ENCODE measurements around the gene RPTOR.
"Not testable (repeated sequence)": the region's sequence is repeated elsewhere in the genome, so short reads cannot be mapped to it uniquely, and the experiment has no call there.

The RPTOR gene

DNA sequence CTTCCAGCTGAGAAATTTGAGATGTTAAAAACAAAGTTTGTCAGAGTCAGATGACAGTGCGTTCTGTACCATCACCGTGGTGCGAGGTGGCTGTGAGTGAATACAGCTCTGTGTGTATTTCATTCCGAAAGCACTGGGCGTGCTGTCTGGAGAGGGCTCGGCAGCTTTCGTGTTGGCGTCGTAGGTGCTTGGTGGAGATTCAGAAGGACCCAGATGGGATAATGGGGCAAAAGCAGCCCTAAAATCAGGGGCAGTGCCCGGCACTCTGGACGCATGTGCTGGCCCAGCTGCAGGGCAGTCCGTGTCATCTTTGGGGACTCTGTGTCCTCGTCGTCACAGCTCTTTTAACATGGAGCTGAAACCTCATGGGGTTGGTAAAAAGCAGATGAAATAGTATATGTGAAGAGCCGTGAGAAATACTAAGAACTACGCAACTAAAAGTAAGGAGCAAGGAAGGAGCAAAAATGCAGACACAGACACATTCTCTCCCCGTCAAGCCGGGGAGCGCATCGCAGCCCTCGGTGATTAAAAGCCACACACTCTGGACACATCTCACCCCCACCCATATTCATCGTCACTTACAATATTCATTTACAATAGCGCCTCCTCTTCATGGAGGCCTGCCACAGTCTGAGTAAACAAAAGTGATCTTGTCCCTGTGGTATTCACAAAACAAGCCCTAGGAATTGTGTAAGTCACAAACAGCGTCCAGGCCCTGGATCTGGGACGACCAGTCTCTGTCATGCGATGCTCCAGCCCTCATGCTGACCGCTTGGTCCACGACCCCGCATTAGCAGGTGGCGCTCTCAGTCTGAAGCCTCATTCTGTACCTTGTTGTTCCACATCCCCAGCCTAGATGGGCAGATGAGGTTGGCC, 206.7 kb downstream of the RPTOR start:
- DNase-seq, result no peak

DNA sequence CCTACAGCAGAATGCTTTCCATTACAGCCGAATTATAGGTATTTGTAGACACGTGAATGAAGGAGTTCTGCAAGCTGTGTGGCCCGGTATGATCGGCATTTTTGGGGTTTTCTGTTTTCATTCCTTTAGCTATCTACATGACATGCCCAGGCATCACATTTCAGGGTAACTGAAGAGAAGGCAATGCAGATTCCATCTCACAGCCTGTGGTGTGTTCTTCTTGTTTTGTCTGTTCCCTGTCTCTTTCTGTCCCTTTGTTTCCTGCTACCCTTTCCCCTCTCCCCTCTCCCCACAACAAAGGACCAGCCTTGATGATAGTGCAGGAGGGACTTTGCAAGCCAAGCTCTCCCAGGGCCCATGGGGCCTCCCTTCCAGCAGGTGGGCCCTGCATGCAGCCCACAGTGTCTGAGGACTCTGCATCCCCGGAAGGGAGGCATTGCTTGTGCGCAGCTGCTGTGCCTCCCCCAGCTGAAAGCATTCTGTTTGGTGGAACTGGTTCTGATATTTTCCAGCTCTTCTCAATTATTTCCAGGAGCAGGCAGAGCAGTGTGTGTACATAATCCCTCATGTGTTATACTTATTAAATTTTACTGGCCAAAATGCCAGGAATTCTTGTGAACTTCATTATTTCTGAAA, 207.4 kb downstream of the RPTOR start:
- no peak for DNase-seq

DNA sequence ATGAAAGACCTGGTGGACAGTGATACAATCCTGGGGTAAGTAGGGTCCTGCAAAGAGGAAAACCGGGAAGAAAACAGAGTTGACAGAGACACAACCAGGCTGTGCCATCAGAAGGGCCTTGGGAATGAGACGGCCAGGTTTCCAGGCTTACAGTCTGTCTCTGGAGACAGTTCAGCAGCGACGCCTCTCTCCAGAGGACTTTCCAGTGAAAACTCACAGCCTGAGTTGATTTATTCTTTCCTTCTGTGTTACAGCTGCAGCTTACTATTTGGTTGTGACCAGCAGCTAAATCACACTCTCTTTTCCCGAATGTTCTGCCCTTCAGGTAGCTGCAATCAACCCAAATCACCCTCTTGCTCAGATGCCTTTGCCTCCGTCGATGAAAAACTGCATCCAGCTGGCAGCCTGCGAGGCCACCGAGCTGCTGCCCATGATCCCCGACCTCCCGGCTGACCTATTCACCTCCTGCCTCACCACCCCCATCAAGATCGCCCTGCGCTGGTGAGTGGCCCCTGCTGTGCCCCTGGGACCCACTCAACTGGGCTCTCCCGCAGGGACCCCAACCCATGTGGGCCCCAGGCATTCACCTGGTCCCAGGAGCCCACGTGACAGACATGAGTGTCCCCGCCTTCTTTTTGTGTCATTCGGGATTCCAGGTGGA, 209.2 kb downstream of the RPTOR start:
- DNase-seq, result no peak

GRCh38 chr17:80754846-80755245, 210.2 kb downstream of the RPTOR start:
- DNase-seq, result no peak

DNA sequence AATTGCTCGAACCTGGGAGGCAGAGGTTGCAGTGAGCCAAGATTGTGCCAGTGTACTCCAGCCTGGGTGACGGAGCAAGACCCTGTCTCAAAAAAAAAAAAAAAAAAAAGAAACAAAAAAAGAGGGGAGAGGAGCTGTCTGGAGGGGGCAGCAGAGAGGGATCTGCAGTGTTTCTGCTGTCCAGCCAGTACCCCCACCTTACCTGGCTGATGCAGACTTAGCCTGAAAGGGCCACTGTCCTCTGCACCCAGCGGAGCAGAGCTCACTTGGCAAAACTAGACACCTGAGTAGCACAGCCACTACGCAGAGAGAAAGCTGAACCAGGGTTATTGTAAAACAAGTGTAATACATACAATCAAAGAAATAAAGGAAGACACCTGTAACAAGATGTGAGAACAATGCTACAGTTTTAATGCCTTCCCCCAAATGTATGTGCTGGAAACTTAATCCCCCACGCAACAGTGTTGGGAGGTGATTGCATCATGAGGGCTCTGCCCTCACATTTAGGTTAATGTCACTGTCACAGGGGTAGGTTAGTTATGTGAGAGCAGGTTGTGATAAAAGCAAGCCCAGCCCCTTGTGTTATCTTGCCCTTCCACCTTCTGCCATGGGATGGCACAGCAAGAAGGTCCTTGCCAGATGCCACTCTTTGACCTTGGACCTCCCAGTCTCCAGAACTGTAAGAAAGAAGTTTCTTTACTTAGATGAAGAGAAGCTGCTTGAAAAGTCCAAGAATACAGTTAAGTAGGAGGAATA, 211.2 kb downstream of the RPTOR start:
- no peak for DNase-seq

DNA sequence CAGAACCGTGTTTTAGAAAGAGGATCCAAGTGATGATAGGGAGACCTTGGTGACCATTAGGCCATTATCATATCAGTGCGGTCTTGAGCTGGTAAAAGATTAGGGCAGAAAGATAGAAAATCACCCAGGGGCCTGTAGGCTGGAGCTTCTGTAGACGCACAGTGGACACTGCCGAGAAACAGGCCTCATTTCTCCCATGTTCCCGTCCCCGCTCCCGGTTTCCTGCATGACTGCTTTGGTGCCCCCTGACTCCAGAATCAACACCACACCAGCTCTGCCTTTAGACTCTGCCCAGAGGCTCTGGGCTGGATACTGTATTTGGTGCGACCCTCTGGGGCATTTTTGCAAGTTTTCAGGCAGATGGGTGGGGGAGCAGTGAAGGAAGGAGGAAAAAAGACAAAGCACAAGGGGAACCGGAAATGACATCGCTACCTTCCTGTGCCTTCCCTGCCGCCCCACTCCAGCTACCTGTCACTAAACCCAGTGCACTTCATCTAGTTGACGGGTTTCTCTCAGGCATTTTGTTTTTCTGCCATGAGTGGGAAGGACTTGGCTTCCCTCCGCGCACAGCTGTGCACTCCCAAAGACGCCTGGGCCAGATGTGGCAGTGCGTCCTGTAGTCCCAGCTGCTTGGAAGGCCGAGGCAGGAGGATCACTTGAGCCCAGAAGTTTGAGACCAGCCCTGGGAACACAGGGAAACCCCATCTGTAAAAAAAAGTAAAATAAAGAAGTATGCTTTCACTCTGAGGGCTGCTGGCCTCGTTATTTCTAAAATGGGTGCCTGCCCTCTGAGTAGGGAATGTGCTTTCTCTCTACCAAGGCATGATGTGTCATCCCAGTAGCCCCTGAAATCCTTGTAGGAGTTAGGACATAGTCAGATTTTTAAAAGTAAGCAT, 214.1 kb downstream of the RPTOR start:
- peak; percentile 49 for DNase-seq

- DNase-seq, result peak; percentile 49
These were observed 214.7 kb downstream of the RPTOR start for GRCh38 chr17:80759377-80759673.

DNA sequence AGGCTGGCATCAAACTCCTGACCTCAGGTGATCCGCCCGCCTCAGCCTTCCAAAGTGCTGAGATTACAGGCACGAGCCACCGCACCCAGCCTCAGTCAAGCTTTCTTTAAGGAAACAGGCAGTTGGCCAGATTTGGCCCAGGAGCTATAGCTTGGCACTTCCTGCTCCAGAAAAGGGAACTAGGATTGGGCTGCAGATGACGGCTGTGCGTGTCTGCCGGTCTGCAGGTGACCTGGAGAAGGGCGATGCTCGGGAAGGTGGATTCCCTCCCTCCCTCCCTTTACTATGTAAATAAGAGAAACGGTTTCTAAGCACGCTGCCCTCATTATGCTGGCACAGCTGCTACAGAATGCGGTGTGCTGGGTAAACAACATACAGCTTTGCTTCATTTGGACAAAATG, 215.9 kb downstream of the RPTOR start:
- no peak for DNase-seq

DNA sequence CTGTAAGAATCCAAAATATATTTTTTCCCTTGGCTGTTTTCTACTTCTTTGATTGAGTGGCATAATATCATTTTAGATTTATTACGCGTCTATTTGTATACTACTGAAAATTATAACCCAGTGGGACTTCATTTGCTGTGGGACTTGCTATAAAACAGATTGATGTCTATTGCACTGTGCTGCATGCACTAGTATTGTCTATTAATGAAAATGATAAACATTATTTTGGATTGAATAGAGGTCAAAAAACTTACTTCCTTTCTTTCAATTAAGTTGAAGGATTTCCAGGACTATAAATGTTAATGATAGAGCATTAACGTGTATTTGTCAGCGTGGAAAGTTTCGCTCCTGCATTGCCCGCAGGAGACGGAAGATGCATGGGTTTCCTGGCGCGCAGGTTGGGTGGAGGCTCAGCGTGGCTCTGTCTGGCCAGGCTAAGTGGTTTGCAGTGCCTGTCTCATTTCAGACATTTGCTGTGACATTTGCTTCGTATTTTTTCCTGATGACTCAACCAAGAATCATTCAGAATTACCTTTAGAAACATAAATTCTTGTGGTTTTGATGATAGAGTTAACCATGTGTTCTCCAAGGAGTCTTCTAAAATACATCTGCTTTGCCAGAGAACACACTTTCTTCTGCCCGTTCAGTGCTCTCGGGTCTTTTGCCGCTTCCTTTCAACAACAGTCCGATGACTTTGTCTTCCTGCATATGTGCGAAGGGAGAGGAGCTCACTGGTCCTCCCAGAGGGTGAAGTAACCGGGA, 216.7 kb downstream of the RPTOR start:
- peak; percentile 83 for DNase-seq

DNA sequence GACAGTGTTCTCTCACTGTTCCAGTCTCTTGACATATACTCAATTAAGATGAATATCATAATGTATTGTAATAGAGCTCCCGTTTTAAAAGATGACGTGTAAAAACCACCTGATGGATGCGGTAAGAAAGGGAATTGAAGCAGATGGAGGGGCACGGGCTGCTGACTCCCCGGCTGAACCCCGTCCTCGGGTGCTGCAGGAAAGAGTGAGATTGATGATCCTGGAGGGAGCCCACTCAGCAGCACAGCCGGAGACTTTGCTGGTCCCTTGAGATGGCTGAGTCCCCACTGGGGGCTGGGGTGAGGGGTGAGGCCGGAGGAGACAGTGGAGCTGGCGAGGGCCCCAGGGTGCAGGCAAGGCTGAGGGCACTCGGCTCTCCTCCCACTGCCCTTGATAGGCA, 217.4 kb downstream of the RPTOR start:
- no peak for DNase-seq

DNA sequence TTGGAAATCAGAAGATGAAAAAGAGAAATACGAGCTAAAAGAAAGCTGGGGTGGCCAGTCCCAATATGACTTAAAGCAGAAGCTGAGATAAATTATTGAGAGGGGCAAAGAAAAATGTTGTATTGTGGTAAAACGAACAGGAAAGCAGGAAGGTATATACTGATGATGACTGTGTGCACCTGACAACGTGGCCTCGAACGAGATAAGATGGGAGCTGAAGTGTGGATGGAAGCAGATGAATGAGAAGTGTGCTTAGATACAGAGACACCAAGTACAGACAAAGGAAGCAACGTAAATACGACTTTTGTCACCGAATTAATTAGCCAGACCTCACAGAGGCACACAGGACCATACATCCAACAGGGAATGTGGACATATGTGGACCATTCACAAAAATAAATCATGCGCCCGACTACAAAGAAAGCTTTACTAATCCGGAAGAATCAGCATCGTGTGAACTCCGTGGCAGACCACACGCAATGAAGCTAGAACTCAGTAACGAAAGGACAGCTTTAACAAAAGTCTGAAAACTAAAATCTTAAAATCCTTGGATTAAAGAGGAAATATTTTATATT, 218.7 kb downstream of the RPTOR start:
- no peak for DNase-seq

GRCh38 chr17:80764627-80765145, 220.0 kb downstream of the RPTOR start:
- not testable (repeated sequence) for DNase-seq

DNA sequence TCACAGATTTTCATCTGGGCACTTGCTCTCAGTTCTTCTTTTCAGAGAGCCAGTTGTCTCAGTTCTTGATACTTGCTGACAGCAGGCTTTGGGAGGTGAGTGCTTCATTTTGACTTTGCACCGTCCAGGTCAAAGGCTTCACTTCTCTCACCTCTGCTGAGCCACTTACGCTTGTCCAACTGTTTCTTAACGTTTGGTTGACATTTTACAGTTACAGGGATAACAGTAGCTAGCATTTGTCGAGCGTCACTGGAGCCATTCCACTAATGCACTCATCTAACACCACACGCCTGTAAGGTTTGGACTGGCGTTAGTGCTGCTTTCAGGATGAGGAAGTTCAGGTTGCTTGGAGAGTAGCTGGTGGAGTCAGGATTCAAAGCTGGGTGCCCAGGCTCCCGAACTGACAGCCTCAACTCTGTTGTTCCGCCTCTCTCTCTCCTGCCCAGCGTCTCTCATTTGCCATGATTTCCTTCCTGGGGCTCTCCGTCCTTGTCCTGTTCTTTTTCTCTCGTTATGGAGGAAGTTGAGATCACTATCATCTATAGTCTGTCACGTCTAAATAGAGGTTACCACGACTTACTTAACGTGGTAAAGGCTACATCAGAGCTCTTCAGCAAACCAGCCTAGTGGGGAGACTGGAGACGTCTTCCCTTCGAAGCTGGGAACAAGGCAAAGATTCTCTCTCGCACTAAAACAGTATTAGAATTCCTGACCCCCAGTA, 220.8 kb downstream of the RPTOR start:
- DNase-seq, result no peak

DNA sequence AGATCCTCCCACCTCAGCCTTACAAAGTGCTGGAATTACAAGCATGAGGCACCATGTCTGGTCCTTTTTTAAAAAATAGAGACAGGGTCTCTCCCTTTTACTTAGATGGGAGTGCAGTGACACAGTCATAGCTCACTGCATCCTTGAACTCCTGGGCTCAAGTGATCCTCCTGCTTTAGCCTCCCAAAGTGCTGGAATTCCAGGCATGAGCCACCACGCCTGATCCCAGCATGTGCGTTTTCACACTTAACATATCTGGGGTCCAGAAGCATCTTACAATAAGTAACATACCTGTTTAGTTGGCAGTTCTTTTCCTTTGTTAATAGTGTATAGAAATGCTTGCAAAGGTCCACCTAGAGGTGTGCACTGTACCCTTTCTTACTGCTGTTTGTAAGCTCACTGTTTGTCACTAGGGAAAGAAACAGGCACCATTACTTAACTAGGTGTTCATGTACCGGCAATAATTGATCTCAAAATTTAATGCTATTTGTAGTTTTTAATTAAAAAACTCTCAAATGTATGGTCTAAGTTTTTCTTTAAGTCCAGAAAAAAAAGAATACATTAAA, 221.7 kb downstream of the RPTOR start:
- DNase-seq, result no peak

DNA sequence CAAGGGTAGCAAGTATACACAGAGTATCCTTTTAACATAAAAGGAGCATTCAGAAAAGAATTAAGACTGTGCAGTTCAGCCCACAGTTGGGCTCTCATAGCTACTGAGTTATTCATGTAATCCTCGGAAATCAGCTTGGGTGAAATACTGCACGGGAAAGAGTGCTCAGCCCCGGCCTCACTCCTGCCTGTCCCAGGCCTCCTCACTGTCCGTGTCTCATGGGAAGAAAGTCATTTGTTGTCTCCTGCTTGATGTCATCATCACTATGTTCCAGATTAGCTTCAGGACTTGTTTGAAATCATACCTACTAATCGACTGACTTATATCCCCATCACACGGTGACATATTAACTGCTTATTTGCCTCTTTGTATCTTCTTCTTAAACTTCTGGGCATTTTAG, 223.8 kb downstream of the RPTOR start:
- no peak for DNase-seq

DNA sequence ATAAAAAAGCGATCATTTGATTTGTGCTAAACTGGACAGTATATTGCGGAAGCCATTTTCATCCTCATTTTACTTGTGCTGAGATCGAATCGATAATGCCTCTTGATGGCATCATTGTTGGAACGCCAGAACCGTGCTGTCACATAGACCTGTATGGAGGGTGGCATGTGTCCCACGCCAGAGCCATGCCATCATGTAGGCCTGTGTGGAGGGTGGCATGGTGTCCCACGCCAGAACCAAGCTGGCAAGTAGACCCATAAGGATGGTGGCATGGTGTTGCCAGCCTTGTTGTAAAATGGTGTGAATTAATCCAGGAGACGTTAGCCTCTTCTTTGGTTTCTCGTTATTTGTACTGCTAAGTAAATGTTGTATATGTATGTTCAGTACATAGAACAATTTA, 224.3 kb downstream of the RPTOR start:
- DNase-seq, result no peak

DNA sequence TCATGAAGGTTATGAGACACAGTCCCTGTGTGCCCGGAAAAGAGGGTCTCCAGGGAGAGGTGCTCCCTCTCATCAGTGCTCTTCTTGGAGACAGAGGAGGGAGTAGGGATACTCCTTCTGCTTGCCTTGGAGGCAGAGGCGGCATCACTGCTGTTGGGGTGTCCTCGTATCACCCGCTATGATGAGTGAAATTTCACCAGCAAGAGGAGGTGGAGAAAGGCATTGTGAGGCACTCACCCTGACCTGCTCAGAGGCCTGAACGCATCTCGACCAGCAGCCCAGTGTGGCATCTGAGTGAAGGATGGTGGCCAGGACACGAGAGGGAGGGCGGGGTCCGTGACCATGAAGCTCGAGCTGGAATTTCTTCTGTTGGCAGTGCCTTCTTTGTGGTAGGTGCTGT, 224.9 kb downstream of the RPTOR start:
- DNase-seq, result no peak

DNA sequence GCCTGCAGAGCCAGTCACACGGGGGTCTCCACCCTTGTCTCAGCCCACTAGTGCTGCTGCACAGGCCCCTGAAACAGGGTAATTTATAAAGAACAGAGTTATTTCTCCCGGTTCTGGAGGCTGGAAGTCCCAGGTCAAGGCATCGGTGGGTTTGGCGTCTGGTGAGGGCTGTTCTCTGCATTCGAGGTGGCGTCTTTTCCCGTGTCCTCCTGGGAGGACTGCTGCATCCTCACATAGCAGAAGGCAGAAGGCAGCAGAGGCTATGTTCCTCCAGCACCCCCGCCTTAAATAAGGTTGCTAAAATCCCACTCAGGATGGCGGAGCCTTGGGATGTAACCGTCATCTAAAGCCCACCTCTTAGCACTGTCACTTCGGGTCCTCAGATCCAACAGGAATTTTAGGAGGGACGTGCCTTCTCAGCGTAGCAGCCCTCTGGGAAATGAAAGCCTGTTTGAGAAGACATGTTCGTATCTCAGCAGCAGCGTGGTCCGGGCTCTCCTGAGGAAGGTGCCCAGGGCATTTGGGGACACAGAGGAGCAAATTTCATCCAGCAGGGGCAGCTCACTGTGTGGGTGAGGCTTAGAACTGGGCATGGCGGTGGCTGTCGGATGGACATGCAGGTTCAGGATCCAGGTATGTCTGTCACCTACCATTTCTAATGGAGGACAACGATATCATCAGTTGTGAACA, 225.4 kb downstream of the RPTOR start:
- DNase-seq, result no peak
